DOHH2 (cell line): Measurements from ENCODE around the gene FBXW4.

Source experiments
- H3F3A ChIP-seq: fragments of 200-600 bp; sonication (generic), shearing (Covaris generic); 2 replicates; pipeline ENCODE4 v1.6.0; 2016; ENCODE audit warnings: antibody characterized with exemption, mild to moderate bottlenecking; ENCODE audit not compliant: control insufficient read depth, insufficient read depth
- H3K27ac ChIP-seq: fragments of 200-600 bp; sonication (generic); 2 replicates; pipeline ENCODE4 v1.5.1; 2014; ENCODE audit warnings: low read depth, mild to moderate bottlenecking, low read length, moderate library complexity
- H3K27me3 ChIP-seq: fragments of 200-600 bp; sonication (generic); 2 replicates; pipeline ENCODE4 v1.6.1; 2014; ENCODE audit warnings: mild to moderate bottlenecking, low read length, mixed read lengths; ENCODE audit not compliant: control insufficient read depth
- H3K36me3 ChIP-seq: fragments of 200-600 bp; sonication (generic); 2 replicates; pipeline ENCODE4 v1.6.1; 2014; ENCODE audit warnings: mild to moderate bottlenecking, low read length, moderate library complexity, mixed read lengths; ENCODE audit not compliant: control insufficient read depth
- H3K4me1 ChIP-seq: fragments of 200-600 bp; sonication (generic); 2 replicates; pipeline ENCODE4 v1.6.1; 2014; ENCODE audit warnings: mild to moderate bottlenecking, low read length, mixed read lengths; ENCODE audit not compliant: control insufficient read depth
- H3K4me2 ChIP-seq: fragments of 200-600 bp; sonication (generic); 2 replicates; pipeline ENCODE4 v1.6.0; 2014; ENCODE audit warnings: mild to moderate bottlenecking, low read length, moderate library complexity
- H3K4me3 ChIP-seq: fragments of 200-600 bp; sonication (generic); 2 replicates; pipeline ENCODE4 v1.5.1; 2014; ENCODE audit warnings: mild to moderate bottlenecking, low read length, mixed read lengths
- H3K79me2 ChIP-seq: fragments of 200-600 bp; sonication (generic); 2 replicates; pipeline ENCODE4 v1.6.1; 2014; ENCODE audit warnings: mild to moderate bottlenecking, low read length, mixed read lengths; ENCODE audit not compliant: control insufficient read depth
- H3K9me2 ChIP-seq: fragments of 200-600 bp; sonication (generic); replicated peaks from 2 replicates; pipeline ENCODE4 v1.6.1; 2014; ENCODE audit warnings: mild to moderate bottlenecking, low read length, mixed read lengths; ENCODE audit not compliant: control insufficient read depth
- H3K9me3 ChIP-seq: fragments of 200-600 bp; sonication (generic); 2 replicates; pipeline ENCODE4 v1.6.1; 2014; ENCODE audit warnings: antibody characterized with exemption, low read length, mixed read lengths; ENCODE audit not compliant: control insufficient read depth, insufficient read depth
- H4K20me1 ChIP-seq: fragments of 200-600 bp; sonication (generic); 2 replicates; pipeline ENCODE4 v1.6.0; 2014; ENCODE audit warnings: low read depth, mild to moderate bottlenecking, antibody characterized with exemption, low read length, moderate library complexity; ENCODE audit not compliant: control insufficient read depth, insufficient read depth
- CTCF ChIP-seq: fragments of 200-600 bp; sonication (generic); IDR thresholded peaks from one replicate; pipeline ENCODE4 v1.5.1; 2014; ENCODE audit warnings: antibody characterized with exemption, mild to moderate bottlenecking, low read depth, low read length; ENCODE audit not compliant: poor library complexity, severe bottlenecking
- EZH2phosphoT487 ChIP-seq: fragments of 200-600 bp; sonication (generic); IDR thresholded peaks from 2 replicates; pipeline ENCODE4 v1.6.1; 2017; ENCODE audit warnings: borderline replicate concordance, mild to moderate bottlenecking, antibody characterized with exemption, low read length, moderate library complexity, mixed read lengths

Gene FBXW4

GRCh38 chr10:101684782-101685181 lies 10.2 kb downstream of the FBXW4 start:
- peaks cover 2% of the 10 kb centered on the region; the same call in 1 of the 2 replicates for H3F3A ChIP-seq
- 0 out of 2 replicates have a peak, but pooled peaks cover 2% of the 10 kb centered on the region for H3K4me1 ChIP-seq
- H3K27me3 ChIP-seq: no peaks in the 10 kb centered on the region
- peaks cover 89% of the 10 kb centered on the region for H3K79me2 ChIP-seq
- TF ChIP-seq EZH2phosphoT487 (no peak), CTCF (no peak)
- H3K36me3 ChIP-seq: peaks cover 39% of the 10 kb centered on the region
- H3K4me3 ChIP-seq: no peak overlapping the region
- H3K9me2 ChIP-seq: no peaks in the 10 kb centered on the region
- H3K9me3 ChIP-seq: no peaks in the 10 kb centered on the region
- H4K20me1 ChIP-seq: peaks cover 12% of the 10 kb centered on the region
- H3K27ac ChIP-seq: no peak overlapping the region
- H3K4me2 ChIP-seq: no peak overlapping the region

- H3K4me2 ChIP-seq: no peak overlapping the region
- peaks cover 25% of the 10 kb centered on the region for H3K36me3 ChIP-seq
- peaks cover 81% of the 10 kb centered on the region for H3K79me2 ChIP-seq
- H4K20me1 ChIP-seq: peaks cover 12% of the 10 kb centered on the region
- 0 out of 2 replicates have a peak, but pooled peaks cover 2% of the 10 kb centered on the region for H3K4me1 ChIP-seq
- peaks cover 2% of the 10 kb centered on the region; the same call in 1 of the 2 replicates for H3F3A ChIP-seq
- no peak overlapping the region for H3K4me3 ChIP-seq
- H3K9me3 ChIP-seq: no peaks in the 10 kb centered on the region
- no peaks in the 10 kb centered on the region for H3K27me3 ChIP-seq
- no peaks in the 10 kb centered on the region for H3K9me2 ChIP-seq
- no peak for TF ChIP-seq CTCF
- TF ChIP-seq EZH2phosphoT487: no peak
- no peak overlapping the region for H3K27ac ChIP-seq
Measured at GRCh38 chr10:101683276-101683675, 11.7 kb downstream of the FBXW4 start.

- Histone ChIP-seq H3K9me2 (no peaks in the 10 kb centered on the region), H3K27ac (no peak overlapping the region), H3K4me3 (no peak overlapping the region), H3K4me2 (no peak overlapping the region), H3F3A (peaks cover 2% of the 10 kb centered on the region; the same call in 1 of the 2 replicates), H4K20me1 (peaks cover 12% of the 10 kb centered on the region), H3K9me3 (no peaks in the 10 kb centered on the region), H3K4me1 (0 out of 2 replicates have a peak, but pooled peaks cover 2% of the 10 kb centered on the region), H3K79me2 (peaks cover 77% of the 10 kb centered on the region), H3K36me3 (peaks cover 26% of the 10 kb centered on the region), H3K27me3 (no peaks in the 10 kb centered on the region)
- TF ChIP-seq CTCF (no peak), EZH2phosphoT487 (no peak)
Measured at GRCh38 chr10:101682172-101682825, 12.7 kb downstream of the FBXW4 start.
